Measurements from ENCODE around the gene PTPRN2. TPM values are rescaled to one million over a fixed set of nuclear protein-coding genes. Genes with fewer than 3 reads are reported as not detected.

PTPRN2 gene
- total and polyA plus RNA-seq, 2 donors (not counting 3 experiments of a cell fraction or from before 2014, with no cell fraction given) = 0.62 to 0.88 TPM

DNA sequence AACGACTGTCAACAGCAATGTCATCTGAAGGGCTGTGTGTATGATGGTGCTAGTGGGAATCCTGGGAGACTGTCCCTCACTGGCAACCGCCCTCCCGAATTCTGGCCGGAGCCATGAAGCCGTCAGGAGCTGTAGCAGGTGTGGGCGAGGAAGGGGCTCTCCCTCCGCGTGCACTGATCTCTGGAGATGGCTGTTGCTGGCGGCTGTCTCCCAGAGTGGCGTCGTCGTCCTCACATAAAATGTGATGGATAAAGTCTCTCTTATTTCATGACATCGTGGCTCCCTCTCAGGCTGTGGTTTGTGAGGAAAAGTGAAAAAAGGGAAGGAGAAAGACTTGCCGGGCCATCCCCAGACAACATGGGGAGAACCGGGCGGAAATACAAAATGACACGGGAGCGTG lies 1034.4 kb downstream of the PTPRN2 start:
- no TSS peak for BruUV-seq (replicated peaks)
- Histone ChIP-seq H3K4me3 (replicated peaks in 1 of 3; ENCODE audit: insufficient read depth in 1 of 3, low read depth in 1 of 3, low read length in 3 of 3) (no peak overlapping the region), H3K27ac (ENCODE audit: insufficient read depth, low read depth, low read length) (no peak overlapping the region), H3K9me3 (replicated peaks; ENCODE audit: control insufficient read depth, insufficient read depth, low read length) (no peaks in the 10 kb centered on the region), H3K27me3 (ENCODE audit: control insufficient read depth in 2 of 2, insufficient read depth in 2 of 2, low read length in 2 of 2) (no peaks in the 10 kb centered on the region), H3K4me1 (ENCODE audit: control insufficient read depth, extremely low read depth, insufficient read depth, low read length) (no peaks in the 10 kb centered on the region), H2AFZ (ENCODE audit: low read depth, low read length) (no peak overlapping the region), H3K9me1 (replicated peaks; ENCODE audit: control insufficient read depth, extremely low read depth, insufficient read depth, low read length) (no peaks in the 10 kb centered on the region), H3K79me2 (ENCODE audit: control insufficient read depth, insufficient read depth, low read length) (no peaks in the 10 kb centered on the region), H3K4me2 (ENCODE audit: insufficient read depth, low read length) (no peak overlapping the region), H3K9ac (replicated peaks; ENCODE audit: extremely low read depth, insufficient read depth, low read length) (no peak overlapping the region), H3K36me3 (ENCODE audit: control insufficient read depth in 2 of 2, extremely low read depth in 1 of 2, insufficient read depth in 2 of 2, low read length in 2 of 2) (no peaks in the 10 kb centered on the region), H4K20me1 (replicated peaks; ENCODE audit: control insufficient read depth, extremely low read depth, insufficient read depth, low read length) (no peaks in the 10 kb centered on the region)
- TF ChIP-seq, protein P1, sequence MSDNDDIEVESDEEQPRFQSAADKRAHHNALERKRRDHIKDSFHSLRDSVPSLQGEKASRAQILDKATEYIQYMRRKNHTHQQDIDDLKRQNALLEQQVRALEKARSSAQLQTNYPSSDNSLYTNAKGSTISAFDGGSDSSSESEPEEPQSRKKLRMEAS (IDR thresholded peaks at IDR 0.05; ENCODE audit: insufficient read depth, insufficient read length) = no peak
- TF ChIP-seq, protein P2, sequence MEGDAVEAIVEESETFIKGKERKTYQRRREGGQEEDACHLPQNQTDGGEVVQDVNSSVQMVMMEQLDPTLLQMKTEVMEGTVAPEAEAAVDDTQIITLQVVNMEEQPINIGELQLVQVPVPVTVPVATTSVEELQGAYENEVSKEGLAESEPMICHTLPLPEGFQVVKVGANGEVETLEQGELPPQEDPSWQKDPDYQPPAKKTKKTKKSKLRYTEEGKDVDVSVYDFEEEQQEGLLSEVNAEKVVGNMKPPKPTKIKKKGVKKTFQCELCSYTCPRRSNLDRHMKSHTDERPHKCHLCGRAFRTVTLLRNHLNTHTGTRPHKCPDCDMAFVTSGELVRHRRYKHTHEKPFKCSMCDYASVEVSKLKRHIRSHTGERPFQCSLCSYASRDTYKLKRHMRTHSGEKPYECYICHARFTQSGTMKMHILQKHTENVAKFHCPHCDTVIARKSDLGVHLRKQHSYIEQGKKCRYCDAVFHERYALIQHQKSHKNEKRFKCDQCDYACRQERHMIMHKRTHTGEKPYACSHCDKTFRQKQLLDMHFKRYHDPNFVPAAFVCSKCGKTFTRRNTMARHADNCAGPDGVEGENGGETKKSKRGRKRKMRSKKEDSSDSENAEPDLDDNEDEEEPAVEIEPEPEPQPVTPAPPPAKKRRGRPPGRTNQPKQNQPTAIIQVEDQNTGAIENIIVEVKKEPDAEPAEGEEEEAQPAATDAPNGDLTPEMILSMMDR (IDR thresholded peaks at IDR 0.05; ENCODE audit: extremely low read depth in 1 of 2, insufficient read depth in 1 of 2, low read depth in 1 of 2, low read length in 2 of 2) = no peak
- TF ChIP-seq POLR2A (IDR thresholded peaks at IDR 0.05; ENCODE audit: low read depth, low read length) (no peak), POLR2AphosphoS5 (IDR thresholded peaks at IDR 0.05; ENCODE audit: insufficient read depth, low read depth, low read length) (no peak), FOS (IDR thresholded peaks at IDR 0.05; ENCODE audit: borderline replicate concordance, insufficient read depth, low read length) (no peak)
- ChIA-PET POLR2A (no interaction called here), CTCF (no interaction called here)
- dilution Hi-C loops (cut with MboI; ENCODE audit: extremely low pct_ligation_motif_present, low sequenced_read_pairs) (no loop called here), intact Hi-C loops (cut with micrococcal nuclease) (no loop called here)
- no peak for FAIRE-seq
- no peak for DNase-seq (ENCODE audit: low read depth, low spot score)

DNA sequence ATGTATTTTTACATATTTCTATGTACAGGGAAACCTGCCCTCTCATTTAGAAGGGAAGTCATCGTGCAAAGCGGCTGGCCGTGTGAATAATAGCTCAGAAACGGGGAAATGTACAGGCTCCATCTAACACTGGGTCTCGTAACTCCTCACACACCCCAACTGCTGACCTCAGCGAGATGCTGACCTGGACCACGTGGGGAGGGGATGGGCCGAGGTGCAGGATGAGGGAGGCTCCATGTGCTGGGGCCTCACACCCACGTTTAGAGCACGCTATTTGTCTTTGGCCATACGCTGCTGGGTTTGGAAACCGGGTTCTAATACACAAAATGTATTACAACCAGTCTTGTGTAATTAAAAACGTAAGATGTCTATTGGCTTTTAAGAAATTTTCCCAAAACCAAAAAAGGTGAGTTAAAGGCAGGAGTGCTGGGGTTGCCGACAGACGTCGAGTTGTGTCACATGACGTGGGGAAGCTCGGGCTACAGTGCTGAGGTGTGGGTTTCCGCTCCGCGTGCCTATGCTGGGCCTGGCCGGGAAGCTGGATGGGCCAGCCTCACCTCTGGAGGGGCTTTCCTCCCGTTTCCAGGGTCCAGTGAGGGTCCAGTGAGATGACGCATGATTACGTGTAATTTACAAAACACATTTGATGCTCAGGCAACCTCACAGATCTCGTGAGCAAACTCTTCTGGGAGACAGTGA lies 1035.2 kb downstream of the PTPRN2 start:
- no peaks in the 10 kb centered on the region for H3K79me2 ChIP-seq (ENCODE audit: control insufficient read depth, insufficient read depth, low read length)
- H3K9ac ChIP-seq (replicated peaks; ENCODE audit: extremely low read depth, insufficient read depth, low read length) = no peak overlapping the region
- H3K9me3 ChIP-seq (replicated peaks; ENCODE audit: control insufficient read depth, insufficient read depth, low read length) = no peaks in the 10 kb centered on the region
- no peak overlapping the region for H2AFZ ChIP-seq (ENCODE audit: low read depth, low read length)
- H3K36me3 ChIP-seq (ENCODE audit: control insufficient read depth in 2 of 2, extremely low read depth in 1 of 2, insufficient read depth in 2 of 2, low read length in 2 of 2) = no peaks in the 10 kb centered on the region
- ChIA-PET CTCF (no interaction called here), POLR2A (no interaction called here)
- intact Hi-C loops (cut with micrococcal nuclease) = no loop called here
- FAIRE-seq = no peak
- no peak overlapping the region for H3K27ac ChIP-seq (ENCODE audit: insufficient read depth, low read depth, low read length)
- TF ChIP-seq JUN (IDR thresholded peaks at IDR 0.05; ENCODE audit: borderline replicate concordance, insufficient read depth, insufficient read length, low read depth) = no peak
- TF ChIP-seq EZH2 (IDR thresholded peaks at IDR 0.05; ENCODE audit: borderline replicate concordance, low read depth, low read length, severe bottlenecking) = no peak
- TF ChIP-seq POLR2AphosphoS5 (IDR thresholded peaks at IDR 0.05; ENCODE audit: insufficient read depth, low read depth, low read length) = no peak
- TF ChIP-seq MYC (IDR thresholded peaks at IDR 0.05; ENCODE audit: low read depth, low read length) = no peak
- no peak for TF ChIP-seq POLR2A (IDR thresholded peaks at IDR 0.05; ENCODE audit: low read depth, low read length)
- TF ChIP-seq, protein P2 (IDR thresholded peaks at IDR 0.05; ENCODE audit: extremely low read depth in 1 of 2, insufficient read depth in 1 of 2, low read depth in 1 of 2, low read length in 2 of 2) = no peak
- TF ChIP-seq, protein P1 (IDR thresholded peaks at IDR 0.05; ENCODE audit: insufficient read depth, insufficient read length) = no peak
- no peak for TF ChIP-seq FOS (IDR thresholded peaks at IDR 0.05; ENCODE audit: borderline replicate concordance, insufficient read depth, low read length)
- no peak for TF ChIP-seq GATA2 (IDR thresholded peaks at IDR 0.05; ENCODE audit: insufficient read depth, insufficient read length, low read depth, low read length)
- H3K27me3 ChIP-seq (ENCODE audit: control insufficient read depth in 2 of 2, insufficient read depth in 2 of 2, low read length in 2 of 2) = no peaks in the 10 kb centered on the region
- H3K4me3 ChIP-seq (replicated peaks in 1 of 3; ENCODE audit: insufficient read depth in 1 of 3, low read depth in 1 of 3, low read length in 3 of 3) = no peak overlapping the region
- no peak overlapping the region for H3K4me2 ChIP-seq (ENCODE audit: insufficient read depth, low read length)
- no TSS peak for BruUV-seq (replicated peaks)
- H3K4me1 ChIP-seq (ENCODE audit: control insufficient read depth, extremely low read depth, insufficient read depth, low read length) = no peaks in the 10 kb centered on the region
- dilution Hi-C loops (cut with MboI; ENCODE audit: extremely low pct_ligation_motif_present, low sequenced_read_pairs) = no loop called here
- no peaks in the 10 kb centered on the region for H4K20me1 ChIP-seq (replicated peaks; ENCODE audit: control insufficient read depth, extremely low read depth, insufficient read depth, low read length)
- H3K9me1 ChIP-seq (replicated peaks; ENCODE audit: control insufficient read depth, extremely low read depth, insufficient read depth, low read length) = no peaks in the 10 kb centered on the region
- DNase-seq (ENCODE audit: low read depth, low spot score) = no peak

Data from endothelial cell of umbilical vein (primary cell).